HG03571 (cell line): ENCODE data around the gene PDPK1.

Source experiments
- ATAC-seq: cut with Tn5 transposase; IDR thresholded peaks from one replicate; pipeline ENCODE4 v1.9.1; 2021; ENCODE audit not compliant: unreplicated experiment

PDPK1 gene

DNA sequence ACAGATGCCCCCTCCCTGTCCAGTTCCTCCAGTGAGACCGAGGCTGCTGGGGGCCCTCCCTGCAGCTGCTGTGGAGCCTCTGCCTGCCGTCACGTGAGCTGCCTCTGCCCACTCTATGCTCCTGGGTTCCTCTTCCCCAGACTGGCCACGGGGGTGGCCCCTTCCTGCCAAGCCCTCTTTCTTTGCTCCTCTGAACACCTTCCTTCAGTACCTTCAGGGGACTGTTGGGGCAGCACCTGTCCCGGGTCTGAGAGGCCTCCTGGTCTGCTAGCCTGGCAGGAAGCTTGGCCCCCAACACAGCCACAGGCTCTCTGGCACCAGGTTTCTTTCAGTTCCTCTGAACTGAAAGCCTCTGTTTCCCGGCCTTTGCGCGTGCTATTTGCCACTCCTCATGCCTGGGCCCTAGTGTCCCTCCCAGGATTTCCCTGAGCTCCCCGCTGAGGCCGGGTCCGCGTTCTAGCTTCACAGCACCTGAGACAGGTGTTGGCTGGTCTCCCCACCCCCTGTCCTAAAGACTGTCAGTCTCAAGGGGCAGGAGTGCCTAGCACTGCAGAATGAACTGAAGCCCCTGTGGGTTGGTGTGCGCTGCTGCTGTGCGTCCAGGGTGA lies 30.7 kb upstream of the PDPK1 start:
- peak; percentile 56 for ATAC-seq

- ATAC-seq = no peak
These were observed 30.2 kb upstream of the PDPK1 start for GRCh38 chr16:2507665-2508064.

GRCh38 chr16:2508722-2509400 lies 29.0 kb upstream of the PDPK1 start:
- no peak for ATAC-seq

GRCh38 chr16:2511128-2511800 lies 26.6 kb upstream of the PDPK1 start:
- ATAC-seq = no peak

DNA sequence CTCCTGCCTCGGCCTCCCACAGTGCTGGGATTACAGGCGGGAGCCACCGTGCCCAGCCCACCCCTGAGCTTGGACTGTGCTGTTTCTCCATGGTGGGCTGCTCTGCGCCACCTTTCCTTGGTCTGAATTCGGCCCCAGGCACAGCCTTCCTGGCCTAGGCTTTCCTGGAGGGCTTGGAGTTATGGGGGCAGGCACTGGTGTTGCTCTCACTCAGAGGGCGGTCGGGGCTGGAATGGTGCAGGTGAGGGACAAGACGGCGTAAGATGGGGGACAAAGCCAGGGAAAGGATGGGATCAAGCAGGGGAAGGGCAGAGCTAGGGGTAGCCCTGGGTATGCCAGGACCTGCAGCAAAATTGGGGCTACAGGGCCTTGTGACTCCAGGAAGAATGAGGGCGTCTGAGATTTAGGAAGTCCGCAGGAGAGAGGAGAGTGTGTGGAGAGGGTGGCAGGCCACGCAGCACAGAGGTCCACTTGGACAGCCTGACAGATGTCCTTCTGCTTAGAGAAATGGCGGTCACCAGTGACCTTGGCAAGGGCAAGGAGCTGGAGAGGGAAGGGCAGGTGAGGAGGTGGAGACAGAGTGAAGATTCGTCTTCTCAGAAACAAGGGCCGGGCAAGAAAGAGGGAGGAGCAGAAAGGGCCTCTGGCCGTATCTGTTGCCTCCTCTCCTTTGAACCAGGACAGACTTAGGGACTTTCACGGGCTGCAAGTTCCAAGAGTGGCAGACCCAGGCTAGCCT lies 25.7 kb upstream of the PDPK1 start:
- no peak for ATAC-seq

- ATAC-seq = no peak
These were observed 25.0 kb upstream of the PDPK1 start for GRCh38 chr16:2512735-2513404.

GRCh38 chr16:2513405-2514332 lies 24.2 kb upstream of the PDPK1 start, which contains the start of gene ATP6V0C:
ATP6V0C (plus strand) TSS chr16:2513952; CDS start chr16:2514104, 152 bp downstream.
- peak; percentile 65 for ATAC-seq

GRCh38 chr16:2514333-2515179 lies 23.3 kb upstream of the PDPK1 start:
- no peak for ATAC-seq

- ATAC-seq = no peak
These were observed 22.5 kb upstream of the PDPK1 start for GRCh38 chr16:2515180-2515851.

DNA sequence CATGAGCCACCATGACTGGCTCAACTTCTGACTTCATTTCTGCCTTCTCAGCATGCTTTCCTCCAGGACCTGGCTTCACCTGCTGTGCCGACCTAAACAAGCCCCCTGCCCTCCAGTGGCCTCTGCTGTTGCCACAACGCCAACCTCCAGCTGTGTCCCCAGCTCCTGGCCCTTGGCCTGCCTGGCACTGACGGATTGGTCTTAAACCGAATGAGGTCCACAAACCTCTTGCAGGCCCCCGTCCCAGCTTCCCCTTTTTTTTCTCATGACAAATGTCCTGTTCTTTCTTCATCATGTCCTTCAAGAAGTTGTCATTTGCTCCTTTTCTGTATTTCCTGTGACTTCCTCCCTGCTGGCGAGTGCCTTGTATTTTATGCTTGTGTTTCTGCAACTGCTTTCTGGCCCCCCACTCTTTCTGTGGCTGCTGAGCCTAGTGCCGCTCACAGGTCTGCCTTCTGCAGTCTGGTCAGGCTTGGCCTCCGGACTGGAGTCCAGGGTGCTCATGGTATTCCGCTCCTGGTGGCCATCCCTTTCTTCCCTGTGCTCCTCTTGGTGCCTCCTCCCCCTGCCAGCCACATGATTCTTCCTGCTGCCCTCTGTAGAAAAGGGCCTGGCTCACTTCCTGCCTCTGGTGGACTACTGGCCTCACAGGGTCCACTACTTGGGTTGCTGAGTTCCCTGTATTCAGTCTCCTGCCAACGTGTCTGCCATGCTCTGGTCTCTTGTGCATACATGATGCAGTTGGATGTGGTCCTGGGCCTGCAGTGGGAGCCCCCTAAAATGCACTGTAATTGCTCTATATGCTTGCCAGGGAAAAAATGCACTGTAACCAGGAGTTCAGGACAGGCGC lies 21.2 kb upstream of the PDPK1 start:
- ATAC-seq = no peak

DNA sequence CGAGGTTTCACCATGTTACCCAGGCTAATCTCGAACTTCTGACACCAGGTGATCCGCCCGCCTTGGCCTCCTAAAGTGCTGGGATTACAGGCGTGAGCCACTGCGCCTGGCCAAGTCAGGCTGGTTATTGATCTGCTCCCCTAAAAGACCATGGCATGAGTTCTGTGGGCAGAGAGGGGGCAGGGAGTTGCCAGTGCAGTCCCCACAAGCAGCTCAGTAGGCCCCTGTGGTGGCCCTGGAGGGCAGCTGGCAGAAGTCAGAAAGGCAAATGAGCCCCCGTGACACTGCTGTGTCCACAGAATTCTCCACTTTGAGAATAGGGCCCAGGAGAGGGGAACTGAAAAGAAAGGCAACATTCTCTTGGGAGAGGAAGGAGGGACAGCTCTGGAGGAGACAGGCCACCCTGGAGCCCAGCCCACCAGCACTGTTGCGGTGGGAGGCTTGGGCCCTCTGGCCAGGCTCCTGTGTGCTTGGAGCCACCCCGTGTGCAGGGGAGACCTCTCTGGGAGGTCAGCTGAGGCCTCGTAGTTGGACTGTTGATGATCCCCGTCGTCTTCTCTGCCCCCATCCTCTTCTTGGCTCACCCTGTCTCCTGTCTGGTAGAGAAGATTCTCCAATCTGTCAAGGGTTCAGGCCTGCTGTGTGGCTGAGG lies 19.7 kb upstream of the PDPK1 start:
- ATAC-seq = no peak

GRCh38 chr16:2518823-2519710 lies 18.8 kb upstream of the PDPK1 start:
- no peak for ATAC-seq

DNA sequence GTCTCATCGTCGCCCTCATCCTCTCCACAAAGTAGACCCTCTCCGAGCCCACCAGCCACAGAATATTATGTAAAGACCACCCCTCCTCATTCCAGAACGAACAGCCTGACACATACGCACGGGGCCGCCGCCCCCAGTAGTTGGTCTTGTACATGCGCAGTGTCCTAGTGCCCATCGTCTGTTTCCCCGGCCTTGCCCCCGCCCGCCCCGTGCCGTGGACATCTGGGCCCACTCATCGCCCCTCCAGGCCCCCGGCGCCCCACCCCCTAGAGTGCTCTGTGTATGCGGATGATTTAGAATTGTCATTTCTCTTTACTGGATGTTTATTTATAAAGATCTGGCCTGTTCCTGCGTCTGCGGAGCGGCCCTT lies 18.1 kb upstream of the PDPK1 start:
- no peak for ATAC-seq

- ATAC-seq = no peak
These were observed 17.6 kb upstream of the PDPK1 start, which contains the start of gene AMDHD2 for GRCh38 chr16:2520097-2520783. AMDHD2 (plus strand) TSS chr16:2520371; CDS start chr16:2520459, 88 bp downstream.

- ATAC-seq = no peak
These were observed 16.9 kb upstream of the PDPK1 start for GRCh38 chr16:2520784-2521531.
